GM19240 (cell line): Measurements from ENCODE around the gene CYFIP2.
"Not testable (repeated sequence)": the region's sequence is repeated elsewhere in the genome, so short reads cannot be mapped to it uniquely, and the experiment has no call there.

Source experiments
- DNase-seq: peaks from one replicate; pipeline ENCODE4 v3.0.0; 2011; ENCODE audit warnings: low spot score; ENCODE audit not compliant: insufficient read length

The CYFIP2 gene

GRCh38 chr5:157265714-157266285 is at the start of gene CYFIP2:
Gene CYFIP2 (plus strand): TSS chr5:157266123. CDS start chr5:157285362, 19,239 bp downstream.
- DNase-seq, result peak; percentile 56

GRCh38 chr5:157216391-157217142 is 49.4 kb upstream of the CYFIP2 start:
- no peak for DNase-seq

- DNase-seq, result no peak
Measured at GRCh38 chr5:157217289-157218024, 48.5 kb upstream of the CYFIP2 start.

- DNase-seq, result no peak
Measured at GRCh38 chr5:157219491-157220271, 46.2 kb upstream of the CYFIP2 start.

GRCh38 chr5:157221959-157222358 is 44.0 kb upstream of the CYFIP2 start:
- DNase-seq, result no peak

- DNase-seq, result no peak
Measured at GRCh38 chr5:157222506-157223230, 43.3 kb upstream of the CYFIP2 start.

GRCh38 chr5:157225469-157226422 is 40.2 kb upstream of the CYFIP2 start:
- no peak for DNase-seq

- DNase-seq, result no peak
Measured at GRCh38 chr5:157230610-157231009, 35.3 kb upstream of the CYFIP2 start.

- no peak for DNase-seq
Measured at GRCh38 chr5:157232706-157233105, 33.2 kb upstream of the CYFIP2 start.

- DNase-seq, result no peak
Measured at GRCh38 chr5:157233515-157233914, 32.4 kb upstream of the CYFIP2 start.

GRCh38 chr5:157236423-157236822 is 29.5 kb upstream of the CYFIP2 start:
- no peak for DNase-seq

GRCh38 chr5:157241483-157241882 is 24.4 kb upstream of the CYFIP2 start:
- DNase-seq, result no peak

- not testable (repeated sequence) for DNase-seq
Measured at GRCh38 chr5:157244704-157245103, 21.2 kb upstream of the CYFIP2 start.

GRCh38 chr5:157245476-157245875 is 20.4 kb upstream of the CYFIP2 start:
- no peak for DNase-seq

GRCh38 chr5:157245886-157246285 is 20.0 kb upstream of the CYFIP2 start:
- DNase-seq, result no peak

GRCh38 chr5:157247267-157247666 is 18.7 kb upstream of the CYFIP2 start:
- no peak for DNase-seq

- DNase-seq, result no peak
Measured at GRCh38 chr5:157248821-157249470, 17.0 kb upstream of the CYFIP2 start.

- DNase-seq, result no peak
Measured at GRCh38 chr5:157252711-157253465, 13.0 kb upstream of the CYFIP2 start.

- DNase-seq, result no peak
Measured at GRCh38 chr5:157253547-157253946, 12.4 kb upstream of the CYFIP2 start.
